IPS-18c (cell line): ENCODE data around the gene GANC.

Experiments used
- H3K4me3 ChIP-seq: 2 replicates; pipeline ENCODE4 v1.7.0; 2013; ENCODE audit warnings: low read depth, mild to moderate bottlenecking, low read length, moderate library complexity; ENCODE audit not compliant: insufficient read depth
- H3K9me3 ChIP-seq: one replicate; pipeline ENCODE4 v1.6.1; 2013; ENCODE audit warnings: mild to moderate bottlenecking, low read length, moderate library complexity; ENCODE audit not compliant: control insufficient read depth, insufficient read depth

The GANC gene

GRCh38 chr15:42358141-42358540, 85.1 kb downstream of the GANC start:
- H3K4me3 ChIP-seq, result no peak overlapping the region
- no peaks in the 10 kb centered on the region for H3K9me3 ChIP-seq

GRCh38 chr15:42359249-42359648, 86.2 kb downstream of the GANC start, which contains the start of gene CAPN3:
CAPN3 (plus strand) TSS chr15:42359501; CDS start chr15:42359806, 305 bp downstream.
- H3K9me3 ChIP-seq, result no peaks in the 10 kb centered on the region
- H3K4me3 ChIP-seq, result no peak within 1 kb of the TSS

- Histone ChIP-seq H3K9me3 (no peaks in the 10 kb centered on the region), H3K4me3 (no peak overlapping the region)
Observed at GRCh38 chr15:42359985-42360384, 87.0 kb downstream of the GANC start.

- Histone ChIP-seq H3K4me3 (no peak overlapping the region), H3K9me3 (no peaks in the 10 kb centered on the region)
Observed at GRCh38 chr15:42360535-42361112, 87.6 kb downstream of the GANC start.

- H3K9me3 ChIP-seq, result no peaks in the 10 kb centered on the region
- no peak overlapping the region for H3K4me3 ChIP-seq
Observed at GRCh38 chr15:42363487-42363886, 90.5 kb downstream of the GANC start.

GRCh38 chr15:42363942-42364341, 90.9 kb downstream of the GANC start:
- H3K9me3 ChIP-seq, result no peaks in the 10 kb centered on the region
- no peak overlapping the region for H3K4me3 ChIP-seq

GRCh38 chr15:42364529-42364928, 91.5 kb downstream of the GANC start:
- no peak overlapping the region for H3K4me3 ChIP-seq

GRCh38 chr15:42365921-42366550, 93.0 kb downstream of the GANC start:
- no peak overlapping the region for H3K4me3 ChIP-seq
- no peaks in the 10 kb centered on the region for H3K9me3 ChIP-seq

More at GRCh38 chr15:42364529-42364928, 91.5 kb downstream of the GANC start:
- no peaks in the 10 kb centered on the region for H3K9me3 ChIP-seq

GRCh38 chr15:42367041-42367440, 94.0 kb downstream of the GANC start:
- Histone ChIP-seq H3K4me3 (no peak overlapping the region), H3K9me3 (no peaks in the 10 kb centered on the region)

GRCh38 chr15:42368096-42368495, 95.1 kb downstream of the GANC start:
- H3K9me3 ChIP-seq, result no peaks in the 10 kb centered on the region
- H3K4me3 ChIP-seq, result no peak overlapping the region

- H3K9me3 ChIP-seq, result no peaks in the 10 kb centered on the region
- H3K4me3 ChIP-seq, result no peak overlapping the region
Observed at GRCh38 chr15:42371096-42371495, 98.1 kb downstream of the GANC start.

- no peaks in the 10 kb centered on the region for H3K9me3 ChIP-seq
- H3K4me3 ChIP-seq, result no peak overlapping the region
Observed at GRCh38 chr15:42373274-42373673, 100.3 kb downstream of the GANC start.

GRCh38 chr15:42373936-42374335, 100.9 kb downstream of the GANC start:
- no peaks in the 10 kb centered on the region for H3K9me3 ChIP-seq

GRCh38 chr15:42374810-42375209, 101.8 kb downstream of the GANC start:
- Histone ChIP-seq H3K4me3 (no peak overlapping the region), H3K9me3 (no peaks in the 10 kb centered on the region)

More at GRCh38 chr15:42373936-42374335, 100.9 kb downstream of the GANC start:
- H3K4me3 ChIP-seq, result no peak overlapping the region

GRCh38 chr15:42375252-42375651, 102.3 kb downstream of the GANC start:
- H3K4me3 ChIP-seq, result no peak overlapping the region
- H3K9me3 ChIP-seq, result no peaks in the 10 kb centered on the region

- no peaks in the 10 kb centered on the region for H3K9me3 ChIP-seq
- no peak overlapping the region for H3K4me3 ChIP-seq
Observed at GRCh38 chr15:42375941-42376340, 102.9 kb downstream of the GANC start.

GRCh38 chr15:42378011-42378410, 105.0 kb downstream of the GANC start:
- no peak overlapping the region for H3K4me3 ChIP-seq
- no peaks in the 10 kb centered on the region for H3K9me3 ChIP-seq

GRCh38 chr15:42384597-42384996, 111.6 kb downstream of the GANC start:
- Histone ChIP-seq H3K4me3 (no peak overlapping the region), H3K9me3 (no peaks in the 10 kb centered on the region)
